ENCODE results near the gene PARVA.

DNA sequence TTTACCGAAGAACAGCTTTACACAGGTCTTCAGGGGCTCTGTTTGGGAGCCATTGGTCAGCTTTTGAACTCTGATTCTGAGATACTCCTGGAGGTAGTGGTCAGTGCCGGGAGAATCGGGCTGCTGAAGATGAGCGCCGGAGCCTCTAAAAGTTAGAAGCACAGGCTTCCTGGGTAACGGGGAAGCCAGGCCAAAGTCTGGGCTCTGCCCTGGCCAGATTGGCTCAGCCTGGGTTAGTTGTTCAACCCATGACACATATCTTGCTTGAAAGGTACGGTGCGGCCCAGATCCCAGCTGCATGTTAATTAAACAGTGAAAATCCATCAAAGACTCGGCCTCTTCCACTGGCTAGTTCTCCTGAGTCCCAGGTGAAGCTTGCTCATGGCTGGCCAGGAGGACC lies 18.0 kb downstream of the PARVA start:
- no peak for TF ChIP-seq POLR2A (IDR thresholded peaks at IDR 0.05)
- TF ChIP-seq, protein P1, sequence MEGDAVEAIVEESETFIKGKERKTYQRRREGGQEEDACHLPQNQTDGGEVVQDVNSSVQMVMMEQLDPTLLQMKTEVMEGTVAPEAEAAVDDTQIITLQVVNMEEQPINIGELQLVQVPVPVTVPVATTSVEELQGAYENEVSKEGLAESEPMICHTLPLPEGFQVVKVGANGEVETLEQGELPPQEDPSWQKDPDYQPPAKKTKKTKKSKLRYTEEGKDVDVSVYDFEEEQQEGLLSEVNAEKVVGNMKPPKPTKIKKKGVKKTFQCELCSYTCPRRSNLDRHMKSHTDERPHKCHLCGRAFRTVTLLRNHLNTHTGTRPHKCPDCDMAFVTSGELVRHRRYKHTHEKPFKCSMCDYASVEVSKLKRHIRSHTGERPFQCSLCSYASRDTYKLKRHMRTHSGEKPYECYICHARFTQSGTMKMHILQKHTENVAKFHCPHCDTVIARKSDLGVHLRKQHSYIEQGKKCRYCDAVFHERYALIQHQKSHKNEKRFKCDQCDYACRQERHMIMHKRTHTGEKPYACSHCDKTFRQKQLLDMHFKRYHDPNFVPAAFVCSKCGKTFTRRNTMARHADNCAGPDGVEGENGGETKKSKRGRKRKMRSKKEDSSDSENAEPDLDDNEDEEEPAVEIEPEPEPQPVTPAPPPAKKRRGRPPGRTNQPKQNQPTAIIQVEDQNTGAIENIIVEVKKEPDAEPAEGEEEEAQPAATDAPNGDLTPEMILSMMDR (IDR thresholded peaks at IDR 0.05): no peak
